Metanephros (tissue), 2 donors: Measurements from ENCODE around the gene GDA. TPM values are rescaled to one million over a fixed set of nuclear protein-coding genes. Genes with fewer than 3 reads are reported as not detected.

ENCODE experiments used
- small RNA-seq: library from RNA; depleted of rRNA; stranded (forward); fragments of <200 nt; gene quantifications from one replicate; pipeline ENCODE3, GENCODE V24; 2014; ENCODE audit warnings: low replicate concordance
- total RNA-seq: library from RNA; depleted of rRNA; stranded (reverse); fragments of >200 nt; gene quantifications from one replicate; pipeline ENCODE4 v1.2.3, GENCODE V29; 2014

The GDA gene
- total RNA-seq = 0.88 TPM

DNA sequence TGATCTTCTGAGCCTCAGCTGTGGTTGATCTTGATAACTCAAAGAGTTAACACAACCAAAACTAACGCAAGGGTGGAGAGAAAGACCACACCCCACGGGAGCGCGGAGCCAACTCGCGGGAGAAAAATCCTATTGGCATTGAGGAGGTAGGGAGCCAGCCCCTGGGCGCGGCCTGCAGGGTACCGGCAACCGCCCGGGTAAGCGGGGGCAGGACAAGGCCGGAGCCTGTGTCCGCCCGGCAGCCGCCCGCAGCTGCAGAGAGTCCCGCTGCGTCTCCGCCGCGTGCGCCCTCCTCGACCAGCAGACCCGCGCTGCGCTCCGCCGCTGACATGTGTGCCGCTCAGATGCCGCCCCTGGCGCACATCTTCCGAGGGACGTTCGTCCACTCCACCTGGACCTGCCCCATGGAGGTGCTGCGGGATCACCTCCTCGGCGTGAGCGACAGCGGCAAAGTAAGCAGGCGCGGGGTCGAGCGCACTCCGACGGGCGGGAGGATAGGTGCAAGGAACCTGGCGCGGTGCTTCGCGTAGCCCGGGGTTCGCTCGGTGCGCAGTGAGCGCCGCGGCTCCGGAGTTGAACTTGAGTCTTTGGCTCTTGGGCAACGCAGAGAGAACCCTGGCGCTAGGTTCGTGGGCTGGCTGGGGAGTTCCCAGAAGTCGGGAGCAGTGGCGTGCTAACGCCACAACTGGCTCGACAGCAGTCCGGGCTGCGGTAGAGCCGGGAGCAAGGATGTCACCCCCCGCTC, at the start of gene GDA:
GDA (plus strand) TSS at position 210 of the 745 bp plus-strand sequence; CDS start at position 330, 120 bp downstream.

Small RNA genes lying within 50 kb of the gene (small RNA-seq; reads per million reads assigned to genes)
- not detected for gene RNA5SP285

Other genes with a start within 250 kb of the GDA start
- gene ABHD17B, start 238.2 kb upstream of the GDA start, total RNA-seq = 36.3 TPM
- gene C9orf85, start 237.8 kb upstream of the GDA start, total RNA-seq = 14.2 TPM
- gene C9orf57, start 88.8 kb upstream of the GDA start, total RNA-seq = not detected
- gene ZFAND5, start 215.8 kb downstream of the GDA start, total RNA-seq = 193 TPM